HCT116 (cell line): ENCODE results near the gene PAX7. TPM values are rescaled to one million over a fixed set of nuclear protein-coding genes. Genes with fewer than 3 reads are reported as not detected.

Source experiments
- ATAC-seq: fragments of 200-7000 bp; cut with Tn5 transposase; 2 replicates; pipeline ENCODE4 v1.9.1; 2020; ENCODE audit warnings: mild to moderate bottlenecking, moderate library complexity
- BruUV-seq: library from RNA; stranded (reverse); fragments of 400-500 nt; replicated peaks from 2 replicates; lab custom pipeline; 2021; lab: Mats Ljungman, UMichigan
- CTCF ChIA-PET: fragments of 300-600 bp; sonication (Branson Sonifier 250); formaldehyde crosslinking; loops from one replicate; lab custom pipeline; 2021; ENCODE audit warnings: antibody characterized with exemption; lab: Charles Lee
- POLR2A ChIA-PET: fragments of 300-600, 350-600 bp; sonication (Branson Sonifier 250); formaldehyde crosslinking; loops from one replicate; lab custom pipeline; 2021; ENCODE audit warnings: antibody characterized with exemption; lab: Charles Lee
- RAD21 ChIA-PET, 2 experiments: fragments of 300-600 bp; sonication (Branson Sonifier 250); formaldehyde crosslinking; loops; one replicate each; lab custom pipeline; 2023; ENCODE audit warnings: low total read pairs in 2 of 2; ENCODE audit not compliant: uncharacterized antibody in 2 of 2, unreplicated experiment in 2 of 2, low non-redundant PET in 1 of 2; lab: Charles Lee
- DNase-seq: peaks from one replicate; pipeline ENCODE4 v3.0.0-alpha.2; 2010; ENCODE audit warnings: low read depth, low spot score
- H2AFZ ChIP-seq: fragments of 200-600 bp; shearing (Covaris generic), sonication (generic); 2 replicates; pipeline ENCODE4 v1.6.1; 2017; ENCODE audit warnings: low read depth, mixed run types, mixed read lengths, antibody characterized with exemption, low read length; ENCODE audit not compliant: poor library complexity, severe bottlenecking
- H3K27ac ChIP-seq: 2 replicates; pipeline ENCODE4 v1.5.1; 2012; ENCODE audit warnings: low read depth, low read length
- H3K27me3 ChIP-seq: fragments of 200-600 bp; sonication (generic); 2 replicates; pipeline ENCODE4 v1.6.1; 2016; ENCODE audit warnings: mixed run types, low read length, mixed read lengths; ENCODE audit not compliant: insufficient read depth
- H3K36me3 ChIP-seq, 2 experiments: fragments of 200-500 bp in 1 of 2; fragments of 200-600 bp in 1 of 2; sonication (Bioruptor generic) in 1 of 2; sonication (generic) in 1 of 2; 2 replicates each; pipeline versions ENCODE4 v1.5.1 to v1.6.1; 2014 to 2016; ENCODE audit warnings: low read length in 2 of 2, inconsistent platforms in 1 of 2, mixed read lengths in 1 of 2, mixed run types in 1 of 2; ENCODE audit not compliant: insufficient read depth in 2 of 2, control insufficient read depth in 1 of 2
- H3K4me1 ChIP-seq, 2 experiments: fragments of 200-600 bp in 1 of 2; sonication (generic) in 1 of 2; 2 replicates each; pipeline versions ENCODE4 v1.5.1 to v1.6.1; 2012 to 2017; ENCODE audit warnings: low read length in 2 of 2, inconsistent platforms in 1 of 2, mild to moderate bottlenecking in 1 of 2, mixed read lengths in 1 of 2, mixed run types in 1 of 2, moderate library complexity in 1 of 2; ENCODE audit not compliant: insufficient read depth in 2 of 2, control insufficient read depth in 1 of 2
- H3K4me2 ChIP-seq: fragments of 200-600 bp; sonication (generic); 2 replicates; pipeline ENCODE4 v1.6.1; 2017; ENCODE audit warnings: mixed run types, low read length, mixed read lengths
- H3K4me3 ChIP-seq, 2 experiments: fragments of 200-600 bp in 1 of 2; sonication (generic) in 1 of 2; replicated peaks in 1 of 2; 2 replicates each; pipeline ENCODE4 v1.5.1; 2011 to 2016; ENCODE audit warnings: low read length in 2 of 2, control low read depth in 1 of 2, low read depth in 1 of 2, mild to moderate bottlenecking in 1 of 2, mixed read lengths in 1 of 2, mixed run types in 1 of 2
- H3K79me2 ChIP-seq: fragments of 200-600 bp; sonication (generic); 2 replicates; pipeline ENCODE4 v1.6.1; 2017; ENCODE audit warnings: mild to moderate bottlenecking, mixed run types, low read length, moderate library complexity, mixed read lengths; ENCODE audit not compliant: insufficient read depth
- H3K9ac ChIP-seq: fragments of 200-600 bp; sonication (generic); 2 replicates; pipeline ENCODE4 v1.6.1; 2016; ENCODE audit warnings: low read length, mixed read lengths
- H3K9me2 ChIP-seq: fragments of 200-600 bp; sonication (generic), shearing (Covaris generic); 2 replicates; pipeline ENCODE4 v1.6.1; 2017; ENCODE audit warnings: mixed run types, mild to moderate bottlenecking, moderate library complexity; ENCODE audit not compliant: insufficient read depth
- H3K9me3 ChIP-seq, 2 experiments: fragments of 200-500 bp in 1 of 2; fragments of 200-600 bp in 1 of 2; sonication (Bioruptor generic) in 1 of 2; sonication (generic) in 1 of 2; 2 replicates each; pipeline ENCODE4 v1.6.1; 2014 to 2017; ENCODE audit warnings: low read length in 2 of 2, mixed read lengths in 2 of 2, inconsistent platforms in 1 of 2, low read depth in 1 of 2, mild to moderate bottlenecking in 1 of 2, mixed run types in 1 of 2, moderate library complexity in 1 of 2; ENCODE audit not compliant: control insufficient read depth in 1 of 2, insufficient read depth in 1 of 2
- H4K20me1 ChIP-seq: fragments of 200-600 bp; sonication (generic), shearing (Covaris generic); 2 replicates; pipeline ENCODE4 v1.6.1; 2017; ENCODE audit warnings: mixed run types, mild to moderate bottlenecking, moderate library complexity; ENCODE audit not compliant: insufficient read depth
- CEBPB ChIP-seq: IDR thresholded peaks from 2 replicates; pipeline ENCODE4 v1.6.1; 2012; ENCODE audit warnings: low read depth
- EGR1 ChIP-seq: IDR thresholded peaks from 2 replicates; pipeline ENCODE4 v1.6.1; 2012; ENCODE audit warnings: low read depth
- ELF1 ChIP-seq: IDR thresholded peaks from 2 replicates; pipeline ENCODE4 v1.6.1; 2012; ENCODE audit warnings: low read depth, borderline replicate concordance
- EZH2phosphoT487 ChIP-seq: fragments of 200-600 bp; IDR thresholded peaks from 2 replicates; pipeline ENCODE4 v1.6.1; 2018; ENCODE audit warnings: antibody characterized with exemption, borderline replicate concordance
- FOSL1 ChIP-seq: IDR thresholded peaks from 2 replicates; pipeline ENCODE4 v1.6.1; 2012; ENCODE audit warnings: low read depth
- JUND ChIP-seq: IDR thresholded peaks from 2 replicates; pipeline ENCODE4 v1.6.1; 2012
- POLR2A ChIP-seq: IDR thresholded peaks from 2 replicates; pipeline ENCODE4 v1.7.0; 2011; ENCODE audit warnings: borderline replicate concordance; ENCODE audit not compliant: insufficient read depth, insufficient read length; ENCODE audit errors: extremely low read depth
- POLR2AphosphoS5 ChIP-seq: IDR thresholded peaks from 2 replicates; pipeline ENCODE4 v1.6.1; 2011; ENCODE audit warnings: mild to moderate bottlenecking, low read depth, low read length, moderate library complexity
- RAD21 ChIP-seq: IDR thresholded peaks from 2 replicates; pipeline ENCODE4 v1.6.1; 2012; ENCODE audit warnings: low read depth, mild to moderate bottlenecking
- SP1 ChIP-seq: IDR thresholded peaks from 2 replicates; pipeline ENCODE4 v1.6.1; 2012; ENCODE audit warnings: low read depth
- SRF ChIP-seq: IDR thresholded peaks from 2 replicates; pipeline ENCODE4 v1.6.1; 2012; ENCODE audit warnings: low read depth
- TCF7L2 ChIP-seq: IDR thresholded peaks from 2 replicates; pipeline ENCODE4 v1.7.0; 2011; ENCODE audit warnings: borderline replicate concordance, inconsistent platforms; ENCODE audit not compliant: insufficient read depth, insufficient read length; ENCODE audit errors: extremely low read depth
- intact Hi-C: fragments of 100-400 bp; cut with micrococcal nuclease; formaldehyde crosslinking; loops from 2 replicates; pipeline ENCODE4 v1.10.0; 2022
- total RNA-seq: library from RNA; stranded (reverse); gene quantifications from one replicate; pipeline ENCODE4 v1.2.1, GENCODE V29; 2021; ENCODE audit not compliant: unreplicated experiment
- TF ChIP-seq, protein P1 (sequence below): IDR thresholded peaks from 2 replicates; pipeline ENCODE4 v1.6.1; 2012; ENCODE audit warnings: low read depth
- TF ChIP-seq, protein P2 (sequence below): IDR thresholded peaks from 2 replicates; pipeline ENCODE4 v1.6.1; 2012
- TF ChIP-seq, protein P3 (sequence below), 3 experiments: fragments of 200-600 bp in 1 of 3; sonication (generic) in 1 of 3; IDR thresholded peaks in 2 of 3; conservative IDR thresholded peaks in 1 of 3; 2 replicates each; pipeline ENCODE4 v1.5.1; 2012 to 2017; ENCODE audit warnings: low read depth in 2 of 3, low read length in 2 of 3, antibody characterized with exemption in 1 of 3, borderline replicate concordance in 1 of 3, control low read depth in 1 of 3, mild to moderate bottlenecking in 1 of 3, mixed read lengths in 1 of 3, mixed run types in 1 of 3, moderate library complexity in 1 of 3; ENCODE audit not compliant: insufficient read depth in 1 of 3
- TF ChIP-seq, protein P4 (sequence below): IDR thresholded peaks from 2 replicates; pipeline ENCODE4 v1.6.1; 2011; ENCODE audit warnings: mild to moderate bottlenecking, low read length, moderate library complexity; ENCODE audit not compliant: insufficient replicate concordance; ENCODE audit errors: extremely low read depth

Gene PAX7
- total RNA-seq, 1 experiment from 2014 or later = not detected

DNA sequence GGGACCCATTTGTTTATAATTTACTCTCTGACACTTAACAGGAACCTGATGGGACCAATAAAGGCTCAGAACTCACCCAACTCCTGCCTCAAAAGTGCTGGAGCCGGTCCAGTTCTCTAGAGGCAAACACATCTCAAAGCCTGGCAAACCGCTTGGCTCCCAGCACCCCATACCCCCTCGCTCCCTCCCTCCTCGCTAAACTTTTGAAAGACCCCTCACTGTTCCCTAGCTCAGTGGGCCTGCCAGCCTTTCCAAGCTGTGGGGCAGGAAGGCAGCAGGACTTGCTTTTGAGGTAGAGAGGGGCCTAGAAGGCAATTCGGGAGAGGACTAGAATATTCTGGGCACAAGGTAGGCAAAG is 40.2 kb downstream of the PAX7 start:
- Histone ChIP-seq H3K27me3 (peaks cover 10% of the 10 kb centered on the region; the same call in 1 of the 2 replicates), H3K4me2 (no peak overlapping the region), H3K9me3 (no peaks in the 10 kb centered on the region), H2AFZ (no peak overlapping the region), H3K9ac (no peak overlapping the region), H3K9me2 (no peaks in the 10 kb centered on the region), H4K20me1 (no peaks in the 10 kb centered on the region), H3K79me2 (no peaks in the 10 kb centered on the region), H3K4me3 (no peak overlapping the region), H3K36me3 (no peaks in the 10 kb centered on the region), H3K27ac (no peak overlapping the region), H3K4me1 (peaks cover 12 to 23% of the 10 kb centered on the region in 2 experiments)
- DNase-seq (no peak), ATAC-seq (no peak)
- intact Hi-C loops = no loop called here
- ChIA-PET RAD21 (no interaction called here), CTCF (no interaction called here), POLR2A (no interaction called here)
- BruUV-seq = no TSS peak
- no peak for TF ChIP-seq RAD21
- TF ChIP-seq FOSL1 = no peak
- TF ChIP-seq, protein P1, sequence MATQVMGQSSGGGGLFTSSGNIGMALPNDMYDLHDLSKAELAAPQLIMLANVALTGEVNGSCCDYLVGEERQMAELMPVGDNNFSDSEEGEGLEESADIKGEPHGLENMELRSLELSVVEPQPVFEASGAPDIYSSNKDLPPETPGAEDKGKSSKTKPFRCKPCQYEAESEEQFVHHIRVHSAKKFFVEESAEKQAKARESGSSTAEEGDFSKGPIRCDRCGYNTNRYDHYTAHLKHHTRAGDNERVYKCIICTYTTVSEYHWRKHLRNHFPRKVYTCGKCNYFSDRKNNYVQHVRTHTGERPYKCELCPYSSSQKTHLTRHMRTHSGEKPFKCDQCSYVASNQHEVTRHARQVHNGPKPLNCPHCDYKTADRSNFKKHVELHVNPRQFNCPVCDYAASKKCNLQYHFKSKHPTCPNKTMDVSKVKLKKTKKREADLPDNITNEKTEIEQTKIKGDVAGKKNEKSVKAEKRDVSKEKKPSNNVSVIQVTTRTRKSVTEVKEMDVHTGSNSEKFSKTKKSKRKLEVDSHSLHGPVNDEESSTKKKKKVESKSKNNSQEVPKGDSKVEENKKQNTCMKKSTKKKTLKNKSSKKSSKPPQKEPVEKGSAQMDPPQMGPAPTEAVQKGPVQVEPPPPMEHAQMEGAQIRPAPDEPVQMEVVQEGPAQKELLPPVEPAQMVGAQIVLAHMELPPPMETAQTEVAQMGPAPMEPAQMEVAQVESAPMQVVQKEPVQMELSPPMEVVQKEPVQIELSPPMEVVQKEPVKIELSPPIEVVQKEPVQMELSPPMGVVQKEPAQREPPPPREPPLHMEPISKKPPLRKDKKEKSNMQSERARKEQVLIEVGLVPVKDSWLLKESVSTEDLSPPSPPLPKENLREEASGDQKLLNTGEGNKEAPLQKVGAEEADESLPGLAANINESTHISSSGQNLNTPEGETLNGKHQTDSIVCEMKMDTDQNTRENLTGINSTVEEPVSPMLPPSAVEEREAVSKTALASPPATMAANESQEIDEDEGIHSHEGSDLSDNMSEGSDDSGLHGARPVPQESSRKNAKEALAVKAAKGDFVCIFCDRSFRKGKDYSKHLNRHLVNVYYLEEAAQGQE = no peak
- no peak for TF ChIP-seq EZH2phosphoT487
- TF ChIP-seq CEBPB = no peak
- TF ChIP-seq SP1 = no peak
- TF ChIP-seq SRF = no peak
- no peak for TF ChIP-seq POLR2A
- TF ChIP-seq, protein P2, sequence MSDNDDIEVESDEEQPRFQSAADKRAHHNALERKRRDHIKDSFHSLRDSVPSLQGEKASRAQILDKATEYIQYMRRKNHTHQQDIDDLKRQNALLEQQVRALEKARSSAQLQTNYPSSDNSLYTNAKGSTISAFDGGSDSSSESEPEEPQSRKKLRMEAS = no peak
- TF ChIP-seq, protein P3, sequence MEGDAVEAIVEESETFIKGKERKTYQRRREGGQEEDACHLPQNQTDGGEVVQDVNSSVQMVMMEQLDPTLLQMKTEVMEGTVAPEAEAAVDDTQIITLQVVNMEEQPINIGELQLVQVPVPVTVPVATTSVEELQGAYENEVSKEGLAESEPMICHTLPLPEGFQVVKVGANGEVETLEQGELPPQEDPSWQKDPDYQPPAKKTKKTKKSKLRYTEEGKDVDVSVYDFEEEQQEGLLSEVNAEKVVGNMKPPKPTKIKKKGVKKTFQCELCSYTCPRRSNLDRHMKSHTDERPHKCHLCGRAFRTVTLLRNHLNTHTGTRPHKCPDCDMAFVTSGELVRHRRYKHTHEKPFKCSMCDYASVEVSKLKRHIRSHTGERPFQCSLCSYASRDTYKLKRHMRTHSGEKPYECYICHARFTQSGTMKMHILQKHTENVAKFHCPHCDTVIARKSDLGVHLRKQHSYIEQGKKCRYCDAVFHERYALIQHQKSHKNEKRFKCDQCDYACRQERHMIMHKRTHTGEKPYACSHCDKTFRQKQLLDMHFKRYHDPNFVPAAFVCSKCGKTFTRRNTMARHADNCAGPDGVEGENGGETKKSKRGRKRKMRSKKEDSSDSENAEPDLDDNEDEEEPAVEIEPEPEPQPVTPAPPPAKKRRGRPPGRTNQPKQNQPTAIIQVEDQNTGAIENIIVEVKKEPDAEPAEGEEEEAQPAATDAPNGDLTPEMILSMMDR (IDR thresholded peaks at IDR 0.05 in 2 of 3, conservative IDR thresholded peaks at IDR 0.05 in 1 of 3; ENCODE audit: borderline replicate concordance in 1 of 3, insufficient read depth in 1 of 3, low read depth in 2 of 3, low read length in 2 of 3) = no peak
- TF ChIP-seq ELF1 = no peak
- TF ChIP-seq POLR2AphosphoS5 = no peak
- TF ChIP-seq, protein P4, sequence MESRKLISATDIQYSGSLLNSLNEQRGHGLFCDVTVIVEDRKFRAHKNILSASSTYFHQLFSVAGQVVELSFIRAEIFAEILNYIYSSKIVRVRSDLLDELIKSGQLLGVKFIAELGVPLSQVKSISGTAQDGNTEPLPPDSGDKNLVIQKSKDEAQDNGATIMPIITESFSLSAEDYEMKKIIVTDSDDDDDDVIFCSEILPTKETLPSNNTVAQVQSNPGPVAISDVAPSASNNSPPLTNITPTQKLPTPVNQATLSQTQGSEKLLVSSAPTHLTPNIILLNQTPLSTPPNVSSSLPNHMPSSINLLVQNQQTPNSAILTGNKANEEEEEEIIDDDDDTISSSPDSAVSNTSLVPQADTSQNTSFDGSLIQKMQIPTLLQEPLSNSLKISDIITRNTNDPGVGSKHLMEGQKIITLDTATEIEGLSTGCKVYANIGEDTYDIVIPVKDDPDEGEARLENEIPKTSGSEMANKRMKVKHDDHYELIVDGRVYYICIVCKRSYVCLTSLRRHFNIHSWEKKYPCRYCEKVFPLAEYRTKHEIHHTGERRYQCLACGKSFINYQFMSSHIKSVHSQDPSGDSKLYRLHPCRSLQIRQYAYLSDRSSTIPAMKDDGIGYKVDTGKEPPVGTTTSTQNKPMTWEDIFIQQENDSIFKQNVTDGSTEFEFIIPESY = no peak
- no peak for TF ChIP-seq TCF7L2
- no peak for TF ChIP-seq EGR1
- TF ChIP-seq JUND = no peak
